ENCODE data around the gene CPLX1.
A peak's percentile ranks its signal among the peaks of the same experiment; 100 is the strongest.
"Not testable (repeated sequence)": the region's sequence is repeated elsewhere in the genome, so short reads cannot be mapped to it uniquely, and the experiment has no call there.

The CPLX1 gene

GRCh38 chr4:819401-820229 is 6.3 kb downstream of the CPLX1 start:
- no peak for DNase-seq (ENCODE audit: low spot score)

GRCh38 chr4:818106-818921 is 7.6 kb downstream of the CPLX1 start:
- DNase-seq (ENCODE audit: low spot score), result no peak

- peak; percentile 47 for DNase-seq (ENCODE audit: low spot score)
These were observed 10.3 kb downstream of the CPLX1 start for GRCh38 chr4:815464-816146.

- peak; percentile 53 for DNase-seq (ENCODE audit: low spot score)
These were observed 11.5 kb downstream of the CPLX1 start for GRCh38 chr4:814312-814850.

GRCh38 chr4:813900-814299 is 12.0 kb downstream of the CPLX1 start:
- DNase-seq (ENCODE audit: low spot score), result peak; percentile 14

- DNase-seq (ENCODE audit: low spot score), result no peak
These were observed 16.9 kb downstream of the CPLX1 start for GRCh38 chr4:808860-809570.

GRCh38 chr4:807792-808191 is 18.1 kb downstream of the CPLX1 start:
- DNase-seq (ENCODE audit: low spot score), result no peak

- not testable (repeated sequence) for DNase-seq (ENCODE audit: low spot score)
These were observed 18.9 kb downstream of the CPLX1 start for GRCh38 chr4:806979-807378.

GRCh38 chr4:804804-805203 is 21.1 kb downstream of the CPLX1 start:
- DNase-seq (ENCODE audit: low spot score), result no peak

- DNase-seq (ENCODE audit: low spot score), result no peak
These were observed 22.0 kb downstream of the CPLX1 start for GRCh38 chr4:803884-804283.

- DNase-seq (ENCODE audit: low spot score), result no peak
These were observed 24.3 kb downstream of the CPLX1 start for GRCh38 chr4:801436-802124.

- no peak for DNase-seq (ENCODE audit: low spot score)
These were observed 28.9 kb downstream of the CPLX1 start for GRCh38 chr4:797066-797465.

GRCh38 chr4:796206-796605 is 29.7 kb downstream of the CPLX1 start:
- DNase-seq (ENCODE audit: low spot score), result no peak

GRCh38 chr4:795726-796119 is 30.2 kb downstream of the CPLX1 start:
- DNase-seq (ENCODE audit: low spot score), result no peak

- DNase-seq (ENCODE audit: low spot score), result no peak
These were observed 30.8 kb downstream of the CPLX1 start for GRCh38 chr4:794900-795725.

- DNase-seq (ENCODE audit: low spot score), result no peak
These were observed 31.8 kb downstream of the CPLX1 start for GRCh38 chr4:793941-794621.

- DNase-seq (ENCODE audit: low spot score), result no peak
These were observed 32.7 kb downstream of the CPLX1 start for GRCh38 chr4:793093-793861.

GRCh38 chr4:792626-793092 is 33.3 kb downstream of the CPLX1 start:
- no peak for DNase-seq (ENCODE audit: low spot score)
